ENCODE measurements around the gene ITGA3. TPM values are rescaled to one million over a fixed set of nuclear protein-coding genes. Genes with fewer than 3 reads are reported as not detected.
A peak's percentile ranks its signal among the peaks of the same experiment; 100 is the strongest.

Gene ITGA3
- total and polyA plus RNA-seq, 2 of the 13 experiments (the other 11 are each of a cell fraction or from before 2014, with no cell fraction given) = 0.48 to 0.69 TPM

- TF ChIP-seq PRDM15 (CRISPR knock-in tag; IDR thresholded peaks at IDR 0.05) = peak; percentile 58
- TF ChIP-seq, protein P1, sequence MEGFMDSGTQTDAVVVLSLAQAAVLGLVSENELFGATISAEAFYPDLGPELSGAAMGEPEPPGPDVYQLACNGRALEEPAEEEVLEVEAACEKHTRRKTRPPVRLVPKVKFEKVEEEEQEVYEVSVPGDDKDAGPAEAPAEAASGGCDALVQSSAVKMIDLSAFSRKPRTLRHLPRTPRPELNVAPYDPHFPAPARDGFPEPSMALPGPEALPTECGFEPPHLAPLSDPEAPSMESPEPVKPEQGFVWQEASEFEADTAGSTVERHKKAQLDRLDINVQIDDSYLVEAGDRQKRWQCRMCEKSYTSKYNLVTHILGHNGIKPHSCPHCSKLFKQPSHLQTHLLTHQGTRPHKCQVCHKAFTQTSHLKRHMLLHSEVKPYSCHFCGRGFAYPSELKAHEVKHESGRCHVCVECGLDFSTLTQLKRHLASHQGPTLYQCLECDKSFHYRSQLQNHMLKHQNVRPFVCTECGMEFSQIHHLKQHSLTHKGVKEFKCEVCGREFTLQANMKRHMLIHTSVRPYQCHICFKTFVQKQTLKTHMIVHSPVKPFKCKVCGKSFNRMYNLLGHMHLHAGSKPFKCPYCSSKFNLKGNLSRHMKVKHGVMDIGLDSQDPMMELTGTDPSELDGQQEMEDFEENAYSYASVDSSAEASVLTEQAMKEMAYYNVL (CRISPR knock-in tag; IDR thresholded peaks at IDR 0.05; ENCODE audit: borderline replicate concordance) = peak; percentile 62; the same call in 1 of the 2 replicates
- no peak; the same call in 1 of the 2 replicates for TF ChIP-seq KLF6 (CRISPR knock-in tag; IDR thresholded peaks at IDR 0.05)
- 0 out of 2 replicates have a peak, but pooled peaks have one; percentile 87 for TF ChIP-seq ZNF354B (CRISPR knock-in tag; IDR thresholded peaks at IDR 0.05)
- TF ChIP-seq FOXK2 (IDR thresholded peaks at IDR 0.05) = peak; percentile 87
- peak; percentile 65 for TF ChIP-seq NR2C2 (CRISPR knock-in tag; IDR thresholded peaks at IDR 0.05; ENCODE audit: borderline replicate concordance)
- TF ChIP-seq NFIB (CRISPR knock-in tag; IDR thresholded peaks at IDR 0.05; ENCODE audit: borderline replicate concordance) = no peak
- TF ChIP-seq PATZ1 (CRISPR knock-in tag; IDR thresholded peaks at IDR 0.05) = peak; percentile 65
- TF ChIP-seq, protein P2, sequence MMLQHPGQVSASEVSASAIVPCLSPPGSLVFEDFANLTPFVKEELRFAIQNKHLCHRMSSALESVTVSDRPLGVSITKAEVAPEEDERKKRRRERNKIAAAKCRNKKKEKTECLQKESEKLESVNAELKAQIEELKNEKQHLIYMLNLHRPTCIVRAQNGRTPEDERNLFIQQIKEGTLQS (CRISPR knock-in tag; IDR thresholded peaks at IDR 0.05) = peak; percentile 46; the same call in 1 of the 2 replicates
- peak; percentile 92 for TF ChIP-seq NRL (CRISPR knock-in tag; IDR thresholded peaks at IDR 0.05; ENCODE audit: borderline replicate concordance)
- peak; percentile 72 for TF ChIP-seq IRF2 (CRISPR knock-in tag; IDR thresholded peaks at IDR 0.05)
- peak; percentile 68; the same call in 1 of the 2 replicates for TF ChIP-seq MYNN (CRISPR knock-in tag; IDR thresholded peaks at IDR 0.05; ENCODE audit: low read depth)
- peak; percentile 88; the same call in 1 of the 2 replicates for TF ChIP-seq SMYD3 (CRISPR knock-in tag; IDR thresholded peaks at IDR 0.05)
- peak; percentile 90 for TF ChIP-seq ZSCAN29 (CRISPR knock-in tag; conservative IDR thresholded peaks at IDR 0.05)
- TF ChIP-seq KDM6A (CRISPR knock-in tag; IDR thresholded peaks at IDR 0.05; ENCODE audit: low read depth) = 0 out of 2 replicates have a peak, but pooled peaks have one; percentile 43
- TF ChIP-seq ARID3A (IDR thresholded peaks at IDR 0.05; ENCODE audit: low read depth, low read length) = no peak
- peak; percentile 70; the same call in 1 of the 2 replicates for TF ChIP-seq GPN1 (CRISPR knock-in tag; IDR thresholded peaks at IDR 0.05; ENCODE audit: borderline replicate concordance)
- peak; percentile 74 for TF ChIP-seq ZBTB7B (CRISPR knock-in tag; IDR thresholded peaks at IDR 0.05)
These were observed 39.1 kb downstream of the ITGA3 start, which contains the start of gene PDK2 (continued) for GRCh38 chr17:50094753-50095619.
